Measurements from ENCODE around the gene DRG2. TPM values are rescaled to one million over a fixed set of nuclear protein-coding genes. Genes with fewer than 3 reads are reported as not detected.

DRG2 gene
- total RNA-seq, 4 donors from 2014 or later = 31.6 to 38.1 (median 37.3) TPM

DNA sequence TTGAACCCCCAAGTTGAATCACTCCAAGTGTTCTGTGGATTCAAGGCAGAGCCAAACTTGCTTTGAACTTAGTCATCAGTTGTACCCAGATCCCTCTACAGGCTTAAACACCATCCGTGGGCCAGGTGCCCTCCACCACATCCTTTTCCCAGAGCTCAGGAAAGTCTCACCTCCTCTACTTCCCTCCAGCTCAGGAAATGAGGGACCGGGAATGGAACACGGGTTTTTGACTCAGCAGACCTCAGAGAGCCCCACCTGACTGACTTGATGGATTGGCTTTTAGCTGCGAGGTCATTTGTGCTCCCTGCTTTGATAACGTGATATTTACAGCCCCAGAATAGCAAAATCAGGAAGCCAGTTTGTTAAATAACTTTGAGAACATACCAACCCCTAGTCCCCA lies 28.5 kb upstream of the DRG2 start:
- TF ChIP-seq, protein P1, sequence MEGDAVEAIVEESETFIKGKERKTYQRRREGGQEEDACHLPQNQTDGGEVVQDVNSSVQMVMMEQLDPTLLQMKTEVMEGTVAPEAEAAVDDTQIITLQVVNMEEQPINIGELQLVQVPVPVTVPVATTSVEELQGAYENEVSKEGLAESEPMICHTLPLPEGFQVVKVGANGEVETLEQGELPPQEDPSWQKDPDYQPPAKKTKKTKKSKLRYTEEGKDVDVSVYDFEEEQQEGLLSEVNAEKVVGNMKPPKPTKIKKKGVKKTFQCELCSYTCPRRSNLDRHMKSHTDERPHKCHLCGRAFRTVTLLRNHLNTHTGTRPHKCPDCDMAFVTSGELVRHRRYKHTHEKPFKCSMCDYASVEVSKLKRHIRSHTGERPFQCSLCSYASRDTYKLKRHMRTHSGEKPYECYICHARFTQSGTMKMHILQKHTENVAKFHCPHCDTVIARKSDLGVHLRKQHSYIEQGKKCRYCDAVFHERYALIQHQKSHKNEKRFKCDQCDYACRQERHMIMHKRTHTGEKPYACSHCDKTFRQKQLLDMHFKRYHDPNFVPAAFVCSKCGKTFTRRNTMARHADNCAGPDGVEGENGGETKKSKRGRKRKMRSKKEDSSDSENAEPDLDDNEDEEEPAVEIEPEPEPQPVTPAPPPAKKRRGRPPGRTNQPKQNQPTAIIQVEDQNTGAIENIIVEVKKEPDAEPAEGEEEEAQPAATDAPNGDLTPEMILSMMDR (IDR thresholded peaks at IDR 0.05) = no peak
- no peak for ATAC-seq (ENCODE audit: low FRiP score)

DNA sequence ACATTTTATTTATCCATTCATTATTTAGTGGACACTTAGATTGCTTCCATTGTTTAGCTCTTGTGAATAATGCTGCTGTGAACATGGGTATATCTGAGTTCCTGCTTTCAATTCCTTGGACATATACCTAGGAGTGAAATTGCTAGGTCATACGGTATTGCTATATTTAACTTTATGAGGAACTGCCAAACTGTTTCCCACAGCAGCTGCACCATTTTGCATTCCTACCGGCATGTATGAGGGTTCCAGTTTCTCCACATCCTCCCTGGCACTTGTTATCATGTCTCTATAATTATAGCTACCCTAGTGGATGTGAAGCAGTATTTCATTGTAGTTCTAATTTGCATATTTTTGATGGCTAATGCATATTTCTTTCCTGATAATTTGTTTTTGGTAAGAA lies 23.7 kb upstream of the DRG2 start:
- DNase-seq (ENCODE audit: low spot score) = no peak
- TF ChIP-seq, protein P1 (IDR thresholded peaks at IDR 0.05) = no peak
- no peak for ATAC-seq (ENCODE audit: low FRiP score)

More for the DNA sequence above, 28.5 kb upstream of the DRG2 start:
- DNase-seq (ENCODE audit: low spot score) = no peak

DNA sequence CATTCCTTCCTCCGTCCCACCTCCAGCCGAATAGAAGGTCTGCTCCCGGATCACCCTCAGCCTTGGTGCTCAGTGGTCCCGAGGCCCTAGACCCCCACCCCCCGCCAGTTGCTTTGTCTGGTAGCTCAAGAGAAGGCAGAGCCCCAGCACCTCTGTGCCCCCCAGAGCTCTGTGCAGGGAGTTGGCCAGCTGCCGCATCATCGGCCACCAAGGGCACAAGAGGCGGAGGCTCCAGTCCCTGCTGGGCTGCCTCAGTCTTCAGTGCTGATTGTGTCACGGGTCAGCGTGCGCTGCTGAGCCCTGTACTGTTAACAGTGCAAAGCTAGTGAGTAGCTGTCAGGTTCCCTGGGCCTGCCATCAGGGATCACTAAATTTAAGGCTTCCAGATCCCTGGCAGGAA lies 22.2 kb upstream of the DRG2 start:
- TF ChIP-seq, protein P1 (IDR thresholded peaks at IDR 0.05) = no peak
- ATAC-seq (ENCODE audit: low FRiP score) (no peak), DNase-seq (ENCODE audit: low spot score) (no peak)

DNA sequence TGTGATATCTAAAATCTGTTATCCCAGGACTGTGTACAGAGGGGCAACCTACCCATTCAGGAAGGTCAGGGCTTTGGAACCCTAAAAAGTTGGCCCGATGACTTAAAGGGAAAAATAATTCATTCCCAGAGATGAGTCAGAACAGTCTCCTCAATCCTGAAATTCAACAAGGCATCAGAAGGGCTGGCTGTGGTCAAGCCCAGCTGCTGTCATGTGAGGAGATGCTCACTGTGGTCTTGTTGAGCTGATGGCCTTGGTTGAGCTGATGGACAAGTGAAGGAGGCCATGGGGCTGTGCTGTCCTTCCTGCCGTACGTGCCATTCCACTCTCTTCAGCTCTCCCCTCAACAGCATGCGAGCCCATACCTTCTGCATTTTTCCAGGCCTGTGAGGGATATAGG lies 20.9 kb upstream of the DRG2 start:
- ATAC-seq (ENCODE audit: low FRiP score) = no peak
- TF ChIP-seq, protein P1 (IDR thresholded peaks at IDR 0.05) = no peak
- no peak for DNase-seq (ENCODE audit: low spot score)

DNA sequence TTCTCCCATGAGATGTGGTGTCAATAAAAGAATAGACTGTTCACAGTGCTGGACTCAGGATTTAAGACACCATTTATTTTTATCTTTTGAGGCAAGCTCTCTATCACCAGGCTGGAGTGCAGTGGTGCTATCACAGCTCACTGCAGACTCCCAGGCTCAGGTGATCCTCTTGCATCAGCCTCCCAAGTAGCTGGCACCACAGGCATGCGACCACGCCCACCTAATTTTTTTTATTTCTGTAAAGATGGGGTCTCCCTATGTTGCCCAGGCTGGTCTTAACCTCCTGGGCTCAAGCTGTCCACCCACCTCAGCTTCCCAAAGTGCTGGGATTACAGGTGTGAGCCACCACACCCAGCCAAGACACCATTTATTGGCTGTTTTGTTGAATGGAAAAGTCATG lies 18.6 kb upstream of the DRG2 start:
- no peak for ATAC-seq (ENCODE audit: low FRiP score)
- TF ChIP-seq, protein P1 (IDR thresholded peaks at IDR 0.05) = no peak
- DNase-seq (ENCODE audit: low spot score) = no peak

DNA sequence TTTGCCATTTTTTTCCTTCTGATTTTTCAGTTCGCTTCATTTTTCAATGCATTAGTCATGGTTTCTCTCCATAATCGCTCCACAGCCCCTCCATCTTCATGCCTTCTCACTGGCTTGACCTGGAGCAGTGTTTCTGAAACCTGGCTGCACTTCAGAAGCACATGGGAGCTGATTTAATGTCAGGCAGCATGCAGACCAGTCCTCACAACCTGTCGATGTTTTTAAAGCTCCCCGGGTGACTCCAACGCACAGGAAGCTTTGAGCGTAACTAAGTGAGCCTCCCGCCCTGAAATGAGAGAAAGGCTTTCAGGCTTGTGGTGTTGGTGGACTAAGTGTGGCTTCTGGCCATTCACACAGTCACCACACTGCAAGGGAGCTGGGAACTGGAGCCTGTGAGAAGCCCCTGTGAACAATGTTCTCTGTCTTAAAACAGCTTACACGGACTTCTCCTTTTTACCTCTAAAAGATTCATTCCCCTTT lies 16.8 kb upstream of the DRG2 start:
- ATAC-seq (ENCODE audit: low FRiP score) (no peak), DNase-seq (ENCODE audit: low spot score) (no peak)
- TF ChIP-seq, protein P1 (IDR thresholded peaks at IDR 0.05) = no peak

DNA sequence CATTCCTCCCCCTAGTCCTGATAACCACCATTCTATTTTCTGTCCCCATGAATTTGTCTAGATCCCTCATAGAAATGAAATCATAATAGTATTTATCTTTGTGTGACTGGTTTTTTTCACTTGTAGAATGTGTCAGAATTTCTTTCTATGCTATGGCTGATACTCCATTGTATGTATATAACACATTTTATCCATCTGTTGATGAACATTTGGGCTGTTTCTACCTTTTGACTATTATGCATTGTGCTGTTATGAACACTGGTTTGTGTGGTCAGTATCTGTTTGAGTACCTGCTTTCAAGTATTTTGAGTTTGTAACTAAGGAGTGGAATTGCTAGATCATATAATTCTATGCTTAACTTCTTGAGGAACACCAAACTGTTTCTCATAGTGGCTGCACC lies 16.0 kb upstream of the DRG2 start:
- DNase-seq (ENCODE audit: low spot score) = no peak
- no peak for ATAC-seq (ENCODE audit: low FRiP score)
- TF ChIP-seq, protein P1 (IDR thresholded peaks at IDR 0.05) = no peak
